Hematopoietic multipotent progenitor cell treated with erythropoietin and hydrocortisone succinate and interleukin-3 and kit ligand, for 4 days (in vitro differentiated cells): ENCODE measurements around the gene NCOA3.

ENCODE experiments used
- DNase-seq: peaks from one replicate; pipeline ENCODE4 v3.0.0-alpha.2; 2015

Gene NCOA3

GRCh38 chr20:47668313-47669151 is 166.8 kb downstream of the NCOA3 start:
- no peak for DNase-seq

DNA sequence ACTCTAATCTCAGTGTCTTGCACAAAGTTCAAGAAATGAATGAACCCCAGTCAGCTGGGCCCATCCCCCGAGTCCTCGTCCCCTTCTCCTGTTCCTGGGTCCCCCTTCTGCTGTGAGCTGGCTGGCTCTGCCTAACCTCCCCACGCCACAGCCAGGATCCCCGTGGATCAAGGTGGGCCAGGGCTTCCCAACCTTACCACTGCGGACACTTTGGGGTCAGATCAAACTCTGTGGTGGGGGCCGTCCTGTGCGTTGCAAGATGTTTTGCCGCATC is 167.4 kb downstream of the NCOA3 start:
- DNase-seq = no peak

DNA sequence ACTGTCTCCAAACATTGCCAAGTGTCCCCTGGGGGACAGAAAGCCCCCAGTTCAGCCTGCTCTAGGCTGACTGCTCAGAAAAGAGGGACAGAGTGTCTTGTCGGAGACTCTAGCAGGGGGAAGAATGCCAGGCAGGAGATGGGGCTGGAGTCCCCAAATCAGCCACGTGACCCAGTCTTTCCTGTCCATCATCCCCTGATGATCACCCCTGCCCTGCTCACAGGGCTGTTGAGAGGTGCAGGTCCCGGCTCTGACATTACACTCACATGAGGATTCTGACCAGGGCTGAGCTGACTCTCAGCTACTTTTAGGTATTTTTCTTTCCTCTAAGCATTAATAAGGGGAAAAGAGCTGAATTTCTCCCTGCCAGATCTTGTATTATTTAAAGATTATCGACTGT is 167.8 kb downstream of the NCOA3 start:
- no peak for DNase-seq

GRCh38 chr20:47669927-47670890 is 168.5 kb downstream of the NCOA3 start:
- no peak for DNase-seq

- no peak for DNase-seq
Measured at GRCh38 chr20:47670913-47671312, 169.2 kb downstream of the NCOA3 start.

DNA sequence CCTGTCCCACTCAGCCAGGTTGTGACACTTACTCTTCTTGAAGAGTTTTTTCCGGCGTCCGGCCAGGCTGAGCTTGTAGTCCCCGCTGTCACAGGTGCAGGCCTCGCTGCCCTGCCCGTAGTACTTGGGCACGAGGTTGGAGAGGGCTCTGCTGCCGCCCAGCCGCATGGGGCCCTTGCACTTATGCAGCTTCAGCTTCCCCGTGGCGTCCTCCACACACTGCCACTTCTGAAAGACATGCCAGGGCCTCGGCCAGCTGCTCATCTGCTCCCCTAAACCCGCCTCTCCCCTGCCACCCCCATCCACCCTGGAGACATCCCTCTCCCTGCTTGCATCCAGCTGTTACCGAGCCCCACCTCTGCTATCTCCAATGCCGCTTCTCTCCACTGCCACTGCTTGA is 170.5 kb downstream of the NCOA3 start:
- DNase-seq = no peak

DNA sequence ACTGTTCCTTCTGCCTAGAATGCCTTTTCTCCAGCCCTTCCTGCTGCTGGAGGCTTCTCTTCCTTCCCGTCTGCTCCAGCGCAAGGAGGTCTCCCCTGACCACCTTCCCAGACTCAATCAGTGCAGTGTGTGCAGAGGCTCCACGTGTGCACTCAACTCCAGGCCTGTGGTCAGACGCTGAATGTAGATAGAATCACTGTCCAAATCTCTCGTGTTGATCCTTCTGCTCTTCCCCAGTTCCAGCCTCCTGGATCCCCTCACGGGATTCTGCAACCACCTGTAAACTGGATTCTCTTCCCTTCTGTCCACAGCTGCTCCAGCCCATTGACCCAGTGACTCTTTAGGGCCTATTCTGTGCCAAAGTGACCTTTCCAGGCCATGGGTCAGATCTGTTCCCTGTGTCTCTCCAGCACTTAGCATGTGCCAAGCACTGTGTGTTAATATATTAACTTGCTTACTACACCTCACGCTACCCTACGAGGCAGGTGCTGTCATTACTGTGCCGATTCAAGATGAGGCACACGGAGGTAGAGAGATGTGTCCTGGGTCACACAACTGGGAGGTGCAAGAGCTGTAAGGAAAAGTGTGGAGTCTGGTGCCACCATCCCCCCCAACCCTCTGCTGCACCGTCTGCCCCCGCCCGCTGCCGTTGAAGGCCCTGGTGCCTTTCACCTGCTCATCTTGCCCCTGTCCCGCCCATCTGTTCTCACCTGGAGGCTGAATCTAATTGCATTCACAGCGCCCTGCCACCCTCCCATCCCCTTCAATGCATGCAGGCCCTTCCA is 171.4 kb downstream of the NCOA3 start:
- no peak for DNase-seq

GRCh38 chr20:47673671-47673955 is 171.9 kb downstream of the NCOA3 start:
- no peak for DNase-seq

- DNase-seq = no peak
Measured at GRCh38 chr20:47674145-47674544, 172.5 kb downstream of the NCOA3 start.

- DNase-seq = no peak
Measured at GRCh38 chr20:47674686-47675085, 173.0 kb downstream of the NCOA3 start.

GRCh38 chr20:47675190-47676142 is 173.8 kb downstream of the NCOA3 start:
- no peak for DNase-seq

DNA sequence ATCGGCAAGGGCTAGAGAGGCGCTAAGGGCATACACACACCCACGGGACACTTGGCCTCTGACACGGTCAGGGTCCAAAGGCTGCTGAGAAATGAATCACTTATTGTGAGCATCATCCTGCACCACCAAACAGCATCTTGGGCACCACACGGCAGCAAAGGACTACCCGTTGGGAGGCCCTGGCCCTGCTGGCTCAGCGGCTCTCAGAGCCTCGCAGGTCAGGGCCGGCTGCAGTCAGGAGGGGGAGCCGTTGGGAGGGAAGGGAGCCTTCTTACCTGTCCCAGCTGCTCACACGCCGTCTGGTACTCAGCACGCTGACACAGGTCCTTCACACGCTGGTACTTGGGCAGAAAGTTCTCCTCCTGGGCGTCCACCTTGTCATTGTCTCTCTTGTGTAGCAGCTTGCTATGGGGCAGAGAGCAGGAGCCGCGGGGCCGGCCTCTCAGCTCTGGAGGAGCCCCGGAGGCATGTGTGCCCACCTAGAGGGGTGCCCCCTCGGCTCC is 174.6 kb downstream of the NCOA3 start:
- DNase-seq = no peak

DNA sequence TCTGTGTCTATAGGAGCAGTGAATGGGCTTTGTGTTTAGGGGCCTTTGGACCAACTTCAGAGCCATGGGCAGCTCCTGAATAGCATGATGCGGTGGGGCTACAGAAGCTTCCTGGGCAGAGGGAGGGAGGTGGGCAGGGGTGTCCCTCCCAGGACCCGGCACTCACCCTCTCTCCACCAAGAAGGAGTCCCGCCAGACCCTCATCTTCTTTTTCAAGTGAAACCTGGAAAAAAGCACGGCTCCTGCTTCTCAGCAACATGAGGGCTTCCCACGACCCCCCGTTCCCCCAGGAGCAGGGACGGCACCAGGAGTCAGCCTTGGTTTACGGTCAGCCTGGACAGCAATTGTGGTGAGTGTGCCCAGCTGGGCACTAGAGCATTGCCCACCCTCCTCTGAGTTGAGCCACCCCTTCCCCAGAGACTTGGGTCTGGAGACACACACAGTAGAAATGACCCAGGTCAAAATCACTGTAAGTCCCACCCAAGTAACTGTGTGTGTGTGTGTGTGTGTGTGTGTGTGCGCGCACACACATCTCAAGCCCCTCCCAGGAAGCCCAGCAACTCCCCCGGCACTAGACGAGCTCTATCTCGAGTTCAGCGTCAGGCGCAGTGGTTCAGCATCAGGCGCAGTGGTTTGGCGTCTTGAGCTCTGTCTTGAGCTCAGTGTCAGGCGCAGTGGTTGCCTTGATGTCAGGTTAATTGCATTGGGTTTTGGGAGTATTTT is 175.4 kb downstream of the NCOA3 start:
- DNase-seq = peak; percentile 43

- peak; percentile 59 for DNase-seq
Measured at GRCh38 chr20:47677635-47678453, 176.2 kb downstream of the NCOA3 start.

GRCh38 chr20:47678536-47678935 is 176.8 kb downstream of the NCOA3 start:
- DNase-seq = no peak

DNA sequence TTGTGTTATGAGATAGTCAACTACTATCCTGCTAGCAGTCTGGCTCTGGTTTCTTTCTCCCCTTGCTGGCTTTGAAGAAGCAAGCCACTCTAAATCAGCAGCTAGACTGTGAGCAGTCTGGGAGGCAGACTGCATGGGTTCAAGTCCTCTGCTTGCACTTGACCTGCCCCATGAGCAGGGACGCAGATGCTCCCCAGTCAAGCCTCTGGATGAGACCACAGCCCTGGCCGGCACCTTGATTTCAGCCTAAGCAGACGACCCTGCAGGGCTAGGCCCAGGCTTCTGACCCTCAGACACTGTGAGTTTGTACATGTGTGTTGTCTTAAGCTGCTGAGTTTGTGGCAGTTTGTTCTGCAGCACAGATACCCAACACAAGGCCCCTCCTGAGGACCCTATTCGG is 177.8 kb downstream of the NCOA3 start:
- no peak for DNase-seq

DNA sequence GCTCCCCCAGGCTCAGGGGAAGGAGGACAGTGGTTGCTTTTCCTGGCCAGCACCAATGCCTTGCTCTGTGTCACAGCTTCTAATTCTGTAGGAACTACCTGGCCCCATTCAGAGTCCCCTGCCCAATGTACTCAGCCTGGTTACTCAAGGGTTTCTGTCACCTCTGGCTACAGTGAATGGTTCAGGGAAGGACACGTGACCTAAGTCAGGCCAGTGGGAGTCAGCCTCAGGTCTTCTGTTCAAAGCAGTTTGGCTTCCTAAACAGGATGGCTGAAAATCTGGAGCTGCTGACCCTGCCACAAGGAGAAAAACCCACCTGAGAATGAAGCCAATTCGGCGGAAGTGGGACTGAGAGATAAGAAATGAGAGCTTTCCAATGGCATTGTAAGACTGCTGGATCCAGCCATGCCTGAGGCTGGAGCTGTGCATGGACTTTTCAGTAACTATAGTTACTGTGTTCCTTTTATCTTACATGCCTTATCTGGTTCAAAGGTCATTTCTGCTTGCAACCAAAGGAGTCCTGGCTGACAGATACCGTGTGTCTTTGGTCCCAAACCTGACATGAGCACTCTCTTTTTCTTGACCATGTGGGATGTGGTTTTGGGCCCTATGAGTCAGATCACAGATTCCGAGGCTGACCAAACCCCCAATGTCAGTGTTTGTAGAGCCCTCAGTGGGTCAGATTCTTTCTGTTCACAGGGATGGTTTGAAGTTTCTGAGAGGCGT is 179.3 kb downstream of the NCOA3 start:
- no peak for DNase-seq

GRCh38 chr20:47682028-47682783 is 180.5 kb downstream of the NCOA3 start:
- DNase-seq = no peak

- no peak for DNase-seq
Measured at GRCh38 chr20:47682916-47683315, 181.2 kb downstream of the NCOA3 start.
